MM.1S (cell line): ENCODE results near the gene GRPEL1.

Experiments
- CTCF ChIP-seq: fragments of 300-600 bp; sonication (generic); IDR thresholded peaks from 2 replicates; pipeline ENCODE4 v1.5.1; 2016; ENCODE audit warnings: antibody characterized with exemption, low read length, mixed read lengths
- EZH2 ChIP-seq: fragments of 300-600 bp; sonication (generic); optimal IDR thresholded peaks from 2 replicates; pipeline ENCODE3; 2017; ENCODE audit warnings: low read depth, mild to moderate bottlenecking, antibody characterized with exemption, low read length, mixed read lengths
- EZH2phosphoT487 ChIP-seq: fragments of 300-600 bp; sonication (generic); IDR thresholded peaks from 2 replicates; pipeline ENCODE4 v1.6.1; 2018; ENCODE audit warnings: antibody characterized with exemption, low read length

- no peak for TF ChIP-seq CTCF
- no peak for TF ChIP-seq EZH2
- no peak for TF ChIP-seq EZH2phosphoT487
Observed at GRCh38 chr4:7078025-7078424, 10.2 kb upstream of the GRPEL1 start.
